GM21786 (cell line): ENCODE results near the gene TMEM30A.
A peak's percentile ranks its signal among the peaks of the same experiment; 100 is the strongest.

ENCODE experiments used
- ATAC-seq: cut with Tn5 transposase; IDR thresholded peaks from one replicate; pipeline ENCODE4 v1.9.1; 2021; ENCODE audit not compliant: unreplicated experiment

TMEM30A gene

DNA sequence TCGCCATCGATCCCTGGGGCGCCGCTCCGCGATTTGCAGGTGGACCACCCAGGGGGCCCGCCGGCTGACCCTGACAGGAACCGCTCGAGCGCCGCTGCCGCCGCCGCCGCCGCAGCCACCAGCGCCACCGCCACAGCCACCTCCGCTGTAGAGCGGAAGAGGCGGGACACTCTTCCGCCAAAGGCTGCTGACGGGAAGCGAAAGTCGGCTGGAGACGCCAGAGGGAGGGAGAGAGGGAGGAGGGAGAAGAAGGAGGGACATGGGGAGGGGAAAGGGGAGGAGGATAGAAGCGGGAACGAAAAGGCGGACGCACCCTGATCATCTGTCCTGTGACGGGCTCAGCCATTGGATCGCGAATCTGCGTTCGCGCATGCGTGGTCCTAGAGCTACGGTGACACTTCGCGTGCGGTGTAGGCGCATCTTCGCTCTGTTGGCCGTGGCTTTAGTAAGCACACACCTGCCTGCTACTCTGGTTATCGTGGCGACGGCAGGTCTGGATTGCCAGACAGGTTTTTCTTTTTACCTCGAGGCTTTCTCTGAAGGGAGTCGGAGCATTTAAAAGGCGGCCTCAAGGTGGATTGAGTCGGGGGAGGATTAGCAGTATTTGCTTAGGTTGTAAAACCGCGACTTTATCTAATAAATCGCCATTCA, at the start of gene TMEM30A:
Gene TMEM30A, minus strand, starts transcription at position 161 of the 651 bp plus-strand sequence. Its CDS starts 154 bp downstream, at position 7.
- peak; percentile 92 for ATAC-seq

DNA sequence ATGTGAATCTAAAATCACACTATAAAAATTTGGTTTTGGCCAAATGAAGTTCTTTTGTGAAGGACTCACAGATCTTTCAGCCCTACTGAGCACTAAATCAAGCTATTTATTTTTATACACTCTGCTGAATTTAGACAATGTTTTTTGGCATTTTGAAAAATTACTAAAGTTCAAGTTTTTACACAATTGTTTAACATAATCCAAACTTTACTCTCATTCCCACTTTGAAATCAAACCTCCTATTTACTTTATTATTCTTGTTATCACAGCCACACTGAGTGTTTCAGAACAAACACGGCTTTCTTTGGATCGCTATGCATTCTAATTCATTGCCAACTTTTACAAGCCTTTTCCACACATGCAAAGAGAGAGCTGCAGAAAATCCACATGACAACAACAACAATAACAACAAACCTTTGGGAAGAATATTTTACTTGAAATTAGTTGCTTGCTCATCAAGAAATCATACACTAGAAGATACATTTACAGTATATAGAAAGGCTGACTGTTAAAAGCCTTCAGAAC, 49.1 kb upstream of the TMEM30A start:
- ATAC-seq = no peak

DNA sequence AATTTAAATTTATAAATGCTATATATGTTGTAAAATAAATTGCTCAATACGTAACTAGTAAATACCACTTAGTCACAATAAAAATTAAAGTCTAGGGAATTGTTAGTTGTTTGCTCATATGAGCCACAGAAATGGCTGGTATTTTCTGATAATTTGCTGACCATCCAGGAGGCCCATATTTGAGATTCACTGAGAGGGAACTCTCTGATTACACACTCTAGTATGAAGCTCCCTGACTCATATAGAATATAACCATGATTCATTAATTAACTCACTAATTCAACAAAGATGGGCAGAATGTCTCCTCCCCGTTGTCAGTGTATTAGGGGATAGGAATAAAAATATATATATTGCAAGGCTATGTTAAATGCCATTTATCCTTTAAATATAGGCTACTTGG, 46.6 kb upstream of the TMEM30A start:
- ATAC-seq = no peak

- ATAC-seq = no peak
Observed at GRCh38 chr6:75329703-75330102, 45.1 kb upstream of the TMEM30A start.

- ATAC-seq = no peak
Observed at GRCh38 chr6:75327807-75328206, 43.2 kb upstream of the TMEM30A start.

- no peak for ATAC-seq
Observed at GRCh38 chr6:75326557-75327258, 42.1 kb upstream of the TMEM30A start.

DNA sequence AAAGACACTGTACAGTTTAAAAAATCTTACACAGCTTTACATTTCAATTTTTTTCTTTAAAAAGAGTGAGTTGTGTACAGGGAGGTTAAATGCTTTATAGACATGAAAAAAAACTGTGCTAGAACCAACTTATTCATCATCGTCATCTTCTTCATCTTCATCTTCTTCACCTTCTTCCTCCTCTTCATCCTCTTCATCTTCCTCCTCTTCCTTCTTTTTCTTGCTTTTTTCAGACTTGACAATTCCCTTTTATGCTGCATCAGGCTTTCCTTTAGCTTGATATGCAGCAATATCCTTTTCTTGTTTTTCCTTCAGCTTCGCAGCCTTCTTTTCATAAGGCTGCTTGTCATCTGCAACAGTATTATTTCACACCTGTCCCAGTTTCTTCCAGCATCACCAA, 34.3 kb upstream of the TMEM30A start:
- ATAC-seq = no peak

- ATAC-seq = no peak
Observed at GRCh38 chr6:75317503-75318206, 33.1 kb upstream of the TMEM30A start.

GRCh38 chr6:75315978-75316377, 31.4 kb upstream of the TMEM30A start:
- no peak for ATAC-seq

DNA sequence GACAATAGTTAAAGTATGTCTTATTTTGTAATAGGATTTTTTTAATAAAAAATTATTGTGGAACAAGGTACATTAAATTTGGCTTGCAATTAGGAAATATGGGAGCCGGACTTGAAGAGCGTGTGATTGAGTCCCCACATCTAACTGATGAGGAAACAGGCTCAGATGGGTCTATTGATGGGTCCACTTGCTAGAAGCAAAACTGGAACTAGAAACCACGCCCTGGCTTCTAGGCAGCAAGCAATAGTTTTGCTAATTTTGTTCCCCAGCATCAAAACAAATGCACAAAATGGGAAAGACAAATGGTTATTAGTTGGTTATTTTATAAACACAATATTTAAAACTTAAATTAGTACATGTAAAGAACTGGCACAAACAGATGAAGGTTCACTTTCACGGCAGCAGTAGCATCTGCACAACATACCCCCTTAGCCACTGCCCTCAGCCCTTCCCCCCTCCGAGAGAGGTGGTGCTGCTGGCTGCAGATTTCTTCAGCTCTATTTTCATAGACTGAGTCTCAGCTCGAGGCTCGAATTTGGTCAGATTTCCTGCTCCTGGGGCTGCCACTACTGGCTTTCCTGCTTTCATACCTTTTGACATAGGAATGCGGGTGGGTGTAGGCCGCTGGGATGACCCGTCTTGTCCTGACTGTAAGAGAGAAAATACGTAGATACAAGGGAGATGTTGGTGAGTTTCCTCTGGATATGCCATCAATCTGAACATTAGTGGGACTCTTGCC, 23.8 kb upstream of the TMEM30A start:
- ATAC-seq = no peak

- ATAC-seq = no peak
Observed at GRCh38 chr6:75307364-75308004, 22.9 kb upstream of the TMEM30A start.

DNA sequence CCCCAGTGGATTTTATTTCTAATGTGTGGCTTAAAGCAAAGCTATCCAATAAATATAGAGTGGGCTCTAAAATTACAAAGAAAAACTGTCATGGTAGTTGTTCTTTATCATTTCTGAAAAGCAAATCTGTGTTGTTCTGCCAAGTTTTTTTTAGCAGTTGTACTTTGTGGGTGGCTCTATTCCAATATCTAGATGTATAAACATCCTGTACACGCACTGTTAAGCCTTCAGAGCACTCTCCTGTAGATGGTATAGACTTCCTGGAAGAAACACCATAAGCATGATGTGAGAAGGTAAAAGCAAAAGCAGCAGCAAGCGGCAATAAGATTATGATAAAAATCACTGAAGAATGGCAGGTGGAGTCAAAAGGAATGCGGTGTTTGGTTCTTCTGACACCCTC, 21.5 kb upstream of the TMEM30A start:
- ATAC-seq = no peak

GRCh38 chr6:75305573-75305972, 21.0 kb upstream of the TMEM30A start:
- ATAC-seq = no peak

DNA sequence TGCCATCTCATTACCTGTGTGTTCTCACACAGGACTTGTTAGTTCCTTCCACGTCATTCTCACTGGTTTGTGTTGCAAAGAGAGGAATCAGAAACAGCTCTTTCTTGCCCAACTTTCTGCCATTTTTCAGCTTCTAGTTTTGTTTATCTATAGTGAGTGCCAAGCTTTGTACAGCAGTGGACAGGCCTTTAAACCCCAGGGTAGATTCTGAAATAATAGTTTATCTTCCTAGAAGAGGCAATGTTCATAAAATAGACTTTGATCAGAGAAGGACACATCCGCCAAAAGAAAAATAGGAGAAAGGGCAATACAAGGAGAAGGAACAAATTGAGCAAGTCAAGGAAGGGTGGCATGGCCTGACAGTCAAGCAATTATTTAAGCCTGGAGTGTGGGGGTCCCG, 17.7 kb upstream of the TMEM30A start:
- ATAC-seq = no peak

DNA sequence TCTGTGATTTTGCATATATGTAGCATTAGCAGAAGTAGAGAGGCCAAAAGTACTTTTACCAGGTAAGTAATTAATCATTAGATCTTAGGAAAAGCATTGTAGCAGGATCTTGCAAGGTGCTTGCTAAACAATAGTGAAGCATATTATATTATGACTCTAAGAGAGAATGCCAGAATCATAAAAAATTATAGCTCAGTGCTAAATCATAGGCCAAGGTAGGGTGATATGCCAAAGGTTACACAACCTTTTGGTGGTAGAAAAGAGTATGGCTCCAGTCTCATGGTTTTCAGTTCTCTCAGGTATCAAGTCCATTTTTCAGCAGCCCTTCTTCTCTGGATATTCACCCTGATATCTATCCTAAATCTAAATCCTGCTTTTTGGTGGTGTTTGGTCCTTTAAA, 16.9 kb upstream of the TMEM30A start:
- no peak for ATAC-seq

GRCh38 chr6:75301088-75301487, 16.5 kb upstream of the TMEM30A start:
- no peak for ATAC-seq

DNA sequence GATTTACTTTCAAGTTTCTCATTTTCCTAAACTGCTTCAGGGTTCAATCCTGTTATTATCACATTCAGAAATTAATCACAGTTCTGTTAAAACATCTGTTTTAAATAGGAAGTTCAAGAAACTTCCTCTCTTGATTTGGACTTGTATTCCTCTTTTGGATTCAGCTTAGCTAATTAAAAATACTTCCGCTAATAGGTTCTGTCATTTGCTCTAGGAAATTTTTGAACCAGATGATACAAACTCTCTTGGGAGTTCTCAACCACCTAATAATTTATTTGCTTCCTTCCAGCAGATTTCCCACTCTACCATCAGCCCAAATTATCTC, 15.9 kb upstream of the TMEM30A start:
- ATAC-seq = no peak

DNA sequence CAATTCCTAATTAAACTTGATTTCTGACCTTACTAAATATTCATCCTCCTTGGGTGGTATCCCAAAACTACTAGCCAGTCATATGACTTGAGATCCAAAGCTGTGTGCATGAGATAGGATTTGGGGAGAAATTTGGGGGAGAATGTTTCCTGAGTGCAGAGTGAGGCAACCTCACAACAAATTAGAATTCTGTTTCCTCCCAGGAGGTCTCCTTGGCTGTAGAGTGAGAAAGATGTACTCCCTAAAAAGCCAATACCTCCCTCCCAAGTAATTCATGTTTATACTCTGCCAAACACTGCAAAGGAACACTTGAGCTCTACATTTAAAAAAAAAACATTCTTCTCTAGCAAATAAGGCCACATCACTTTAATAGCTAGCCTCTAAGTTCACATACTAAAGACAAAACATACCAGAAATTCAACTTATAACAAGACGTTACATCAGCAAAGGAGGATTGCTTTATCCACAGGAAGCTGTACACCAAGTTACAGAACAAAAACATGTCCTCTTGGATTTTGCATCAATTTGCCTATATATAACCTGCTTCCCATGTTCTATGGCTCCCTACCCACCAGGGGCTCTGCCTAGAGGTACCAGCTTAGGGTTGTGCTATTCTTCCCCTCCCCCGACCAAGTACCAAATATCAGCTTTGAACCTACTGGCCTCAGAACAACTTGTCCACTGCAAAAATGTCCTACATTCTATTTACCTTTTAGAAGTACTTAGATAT, 15.4 kb upstream of the TMEM30A start:
- ATAC-seq = no peak

- peak; percentile 77 for ATAC-seq
Observed at GRCh38 chr6:75296811-75297779, 12.5 kb upstream of the TMEM30A start.
